K562 (cell line): ENCODE results near the gene GPALPP1.

Experiments
- ARHGAP35 ChIP-seq: fragments of 450-650 bp; IDR thresholded peaks from 2 replicates; pipeline ENCODE4 v1.6.1; 2018; ENCODE audit not compliant: partially characterized antibody
- BHLHE40 ChIP-seq: IDR thresholded peaks from 2 replicates; pipeline ENCODE4 v1.6.1; 2011; ENCODE audit warnings: low read length, improper control_type of control experiment
- CBX5 ChIP-seq: IDR thresholded peaks from 2 replicates; pipeline ENCODE4 v1.6.1; 2014; ENCODE audit warnings: low read depth, borderline replicate concordance
- JUN ChIP-seq, 2 experiments: sonication (generic) in 1 of 2; formaldehyde crosslinking in 1 of 2; IDR thresholded peaks; 2 replicates each; pipeline versions ENCODE4 v1.6.1 to v1.8.0; 2012 to 2022; ENCODE audit warnings: borderline replicate concordance in 2 of 2, mild to moderate bottlenecking in 2 of 2, improper control_type of control experiment in 1 of 2, low read depth in 1 of 2, low read length in 1 of 2, missing genetic modification reagents in 1 of 2
- SAFB2 ChIP-seq: fragments of 200-400 bp; formaldehyde crosslinking; IDR thresholded peaks from 2 replicates; pipeline ENCODE4 v1.6.1; 2018; ENCODE audit warnings: borderline replicate concordance, low read length, low read depth, moderate library complexity; ENCODE audit not compliant: severe bottlenecking
- TF ChIP-seq, protein P1 (sequence below), 2 experiments: fragments of 450-650 bp in 1 of 2; sonication (generic) in 1 of 2; formaldehyde crosslinking in 1 of 2; IDR thresholded peaks in 1 of 2; conservative IDR thresholded peaks in 1 of 2; 2 replicates each; pipeline versions ENCODE4 v1.6.1 to v1.8.1; 2016 to 2023; ENCODE audit warnings: mild to moderate bottlenecking in 2 of 2, moderate library complexity in 2 of 2, inconsistent platforms in 1 of 2, missing genetic modification reagents in 1 of 2

GRCh38 chr13:45048890-45049407, 59.6 kb downstream of the GPALPP1 start:
- TF ChIP-seq JUN (IDR thresholded peaks at IDR 0.05; ENCODE audit: borderline replicate concordance, low read depth, low read length) = no peak
- TF ChIP-seq JUN (CRISPR knock-in tag; IDR thresholded peaks at IDR 0.05; ENCODE audit: borderline replicate concordance) = no peak
- TF ChIP-seq BHLHE40 = no peak
- no peak for TF ChIP-seq SAFB2
- TF ChIP-seq CBX5 = no peak
- TF ChIP-seq, protein P1, sequence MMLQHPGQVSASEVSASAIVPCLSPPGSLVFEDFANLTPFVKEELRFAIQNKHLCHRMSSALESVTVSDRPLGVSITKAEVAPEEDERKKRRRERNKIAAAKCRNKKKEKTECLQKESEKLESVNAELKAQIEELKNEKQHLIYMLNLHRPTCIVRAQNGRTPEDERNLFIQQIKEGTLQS (IDR thresholded peaks at IDR 0.05) = no peak
- TF ChIP-seq, protein P1 (CRISPR knock-in tag; conservative IDR thresholded peaks at IDR 0.05) = no peak
- TF ChIP-seq ARHGAP35 = no peak
